CD14-positive monocyte (primary cell): ENCODE results near the gene RILP. TPM values are rescaled to one million over a fixed set of nuclear protein-coding genes. Genes with fewer than 3 reads are reported as not detected.

Experiments used
- DNase-seq, 3 donors: peaks; one replicate each; pipeline ENCODE4 v3.0.0-alpha.2; 2011 to 2022
- H2AFZ ChIP-seq: 2 replicates; pipeline ENCODE4 v1.6.0; 2012; ENCODE audit warnings: mild to moderate bottlenecking, low read depth, low read length, inconsistent platforms; ENCODE audit not compliant: insufficient read depth, poor library complexity, severe bottlenecking
- H3K27ac ChIP-seq, 2 donors: 1 replicate in 1 of 2; 2 replicates in 1 of 2; pipeline ENCODE4 v1.5.1; 2012 to 2013; ENCODE audit warnings: low read length in 2 of 2, control low read depth in 1 of 2, inconsistent platforms in 1 of 2, low read depth in 1 of 2, mild to moderate bottlenecking in 1 of 2
- H3K27me3 ChIP-seq, 2 donors: one replicate each; pipeline versions ENCODE4 v1.6.0 to v1.6.1; 2011 to 2013; ENCODE audit warnings: low read length in 2 of 2; ENCODE audit not compliant: control insufficient read depth in 2 of 2, insufficient read depth in 2 of 2
- H3K36me3 ChIP-seq, 2 donors: replicated peaks in 1 of 2; 1 replicate in 1 of 2; 2 replicates in 1 of 2; pipeline versions ENCODE4 v1.5.1 to v1.6.1; 2012 to 2013; ENCODE audit warnings: low read length in 2 of 2, control low read depth in 1 of 2, inconsistent platforms in 1 of 2, mild to moderate bottlenecking in 1 of 2; ENCODE audit not compliant: insufficient read depth in 2 of 2, control insufficient read depth in 1 of 2
- H3K4me1 ChIP-seq, 2 donors: 1 replicate in 1 of 2; 2 replicates in 1 of 2; pipeline versions ENCODE4 v1.5.1 to v1.6.1; 2012 to 2013; ENCODE audit warnings: low read length in 2 of 2, control low read depth in 1 of 2, inconsistent platforms in 1 of 2, mild to moderate bottlenecking in 1 of 2, moderate library complexity in 1 of 2; ENCODE audit not compliant: insufficient read depth in 2 of 2, control insufficient read depth in 1 of 2
- H3K4me2 ChIP-seq: replicated peaks from 2 replicates; pipeline ENCODE3; 2012; ENCODE audit warnings: low read length, moderate library complexity, mild to moderate bottlenecking; ENCODE audit not compliant: poor library complexity, severe bottlenecking; ENCODE audit errors: extremely low read depth
- H3K4me3 ChIP-seq, 3 experiments: fragments of 200-600 bp in 1 of 3; sonication (generic) in 1 of 3; replicated peaks in 1 of 3; 1 replicate in 2 of 3; 2 replicates in 1 of 3; pipeline ENCODE4 v1.5.1; 2011 to 2013; ENCODE audit warnings: low read length in 3 of 3, mild to moderate bottlenecking in 3 of 3, control low read depth in 2 of 3, low read depth in 2 of 3, inconsistent platforms in 1 of 3, moderate library complexity in 1 of 3
- H3K79me2 ChIP-seq: 2 replicates; pipeline ENCODE4 v1.6.0; 2012; ENCODE audit warnings: mild to moderate bottlenecking, control low read depth, inconsistent platforms, low read length, moderate library complexity; ENCODE audit not compliant: insufficient read depth
- H3K9ac ChIP-seq: 2 replicates; pipeline ENCODE4 v1.6.0; 2017; ENCODE audit warnings: low read length, mild to moderate bottlenecking; ENCODE audit not compliant: insufficient read depth, poor library complexity, severe bottlenecking
- H3K9me3 ChIP-seq, 2 donors: replicated peaks in 1 of 2; 1 replicate in 1 of 2; 2 replicates in 1 of 2; pipeline versions ENCODE4 v1.5.1 to v1.6.1; 2012 to 2013; ENCODE audit warnings: low read length in 2 of 2, control low read depth in 1 of 2; ENCODE audit not compliant: control insufficient read depth in 1 of 2, insufficient read depth in 1 of 2
- H4K20me1 ChIP-seq: 2 replicates; pipeline ENCODE4 v1.6.0; 2012; ENCODE audit warnings: mild to moderate bottlenecking, low read length, control low read depth, moderate library complexity; ENCODE audit not compliant: insufficient read depth
- H3K27ac Mint-ChIP-seq, 7 donors: one replicate each; pipeline ENCODE4 v1.8.0; 2020; ENCODE audit warnings: mild to moderate bottlenecking in 7 of 7, mixed read lengths in 7 of 7, moderate library complexity in 6 of 7, inconsistent platforms in 2 of 7
- H3K27me3 Mint-ChIP-seq, 3 donors: one replicate each; pipeline ENCODE4 v1.8.0; 2021 to 2022; ENCODE audit warnings: low read depth in 3 of 3, mild to moderate bottlenecking in 3 of 3, mixed read lengths in 3 of 3, moderate library complexity in 3 of 3, inconsistent platforms in 1 of 3
- H3K36me3 Mint-ChIP-seq, 2 donors: one replicate each; pipeline ENCODE4 v1.8.0; 2020; ENCODE audit warnings: mixed read lengths in 2 of 2, inconsistent platforms in 1 of 2, mild to moderate bottlenecking in 1 of 2
- H3K4me1 Mint-ChIP-seq: one replicate; pipeline ENCODE4 v1.8.0; 2020; ENCODE audit warnings: mild to moderate bottlenecking, mixed read lengths
- H3K4me3 Mint-ChIP-seq, 2 donors: one replicate each; pipeline ENCODE4 v1.8.0; 2020; ENCODE audit warnings: mild to moderate bottlenecking in 2 of 2, mixed read lengths in 2 of 2, moderate library complexity in 1 of 2
- H3K9me3 Mint-ChIP-seq, 7 donors: one replicate each; pipeline ENCODE4 v1.8.0; 2020 to 2022; ENCODE audit warnings: mixed read lengths in 7 of 7, mild to moderate bottlenecking in 6 of 7, moderate library complexity in 6 of 7, inconsistent platforms in 2 of 7
- CTCF ChIP-seq: fragments of 200-600 bp; IDR thresholded peaks from one replicate; pipeline ENCODE4 v1.8.0; 2022; ENCODE audit warnings: antibody characterized with exemption, mild to moderate bottlenecking
- WGBS: methylation state at CpG from one replicate; pipeline ENCODE4 v1.1.5; 2013; ENCODE audit warnings: missing lambda C conversion rate; ENCODE audit not compliant: insufficient coverage; 5-methylcytosine and 5-hydroxymethylcytosine counted together
- intact Hi-C, 2 donors: fragments of 100-400 bp; cut with micrococcal nuclease; formaldehyde crosslinking; loops; one replicate each; pipeline versions ENCODE4 v1.15.0 to v1.15.1; 2023
- polyA plus RNA-seq, 3 donors: library from polyadenylated mRNA; depleted of rRNA in 1 of 3; unstranded in 2 of 3; stranded (reverse) in 1 of 3; fragments of 300-500 nt in 2 of 3; fragments of >200 nt in 1 of 3; fragmentation: Illumina TruSeq in 2 of 3; gene quantifications; 1 replicate in 2 of 3; 2 replicates in 1 of 3; pipeline ENCODE4 v1.2.3, GENCODE V29; 2012 to 2021

Gene RILP
- polyA plus RNA-seq, 3 donors = 23.8 to 49.5 (median 49.4) TPM

GRCh38 chr17:1683459-1683858 is 33.8 kb upstream of the RILP start:
- Histone ChIP-seq H4K20me1 (peaks cover 58% of the 10 kb centered on the region), H3K36me3 (peaks cover 44 to 51% of the 10 kb centered on the region in 2 donors), H3K4me1 (peaks cover 15 to 18% of the 10 kb centered on the region in 2 donors), H3K79me2 (peaks cover 52% of the 10 kb centered on the region), H3K9me3 (no peaks in the 10 kb centered on the region), H3K27me3 (no peaks in the 10 kb centered on the region), H3K27ac (peak overlapping the region; percentile 79 to 89), H3K4me2 (peak overlapping the region; percentile 95), H2AFZ (no peak overlapping the region), H3K9ac (peak overlapping the region; percentile 93), H3K4me3 (peak overlapping the region; percentile 64 to 99 (median 94))
- intact Hi-C loops = loop anchor here in 1 of 2 donors (5.0 kb wide), 1 partner anchor 34 kb away; no protein-coding TSS in a partner anchor
- Mint-ChIP-seq H3K9me3 (peaks cover 0 to 2% (median 0%) of the 10 kb centered on the region in 7 donors), H3K4me3 (peak overlapping the region; percentile 95 to 96), H3K27me3 (peaks cover 0 to 1% (median 1%) of the 10 kb centered on the region in 3 donors), H3K36me3 (peaks cover 45 to 51% of the 10 kb centered on the region in 2 donors), H3K4me1 (peaks cover 17% of the 10 kb centered on the region), H3K27ac (peak overlapping the region; percentile 89 to 96 (median 94))
- no peak for TF ChIP-seq CTCF
- peak; percentile 18 to 47 (median 43) for DNase-seq
- 17% methylated on average over 1 of the region's 5 CpGs for WGBS

- Histone ChIP-seq H3K9me3 (no peaks in the 10 kb centered on the region), H3K79me2 (peaks cover 21% of the 10 kb centered on the region), H3K9ac (no peak overlapping the region), H3K27ac (no peak overlapping the region), H3K4me3 (no peak overlapping the region), H2AFZ (no peak overlapping the region), H3K4me2 (no peak overlapping the region), H3K36me3 (peaks cover 97 to 99% of the 10 kb centered on the region in 2 donors), H4K20me1 (peaks cover 91% of the 10 kb centered on the region), H3K4me1 (no peaks in the 10 kb centered on the region), H3K27me3 (no peaks in the 10 kb centered on the region)
- WGBS = 98% methylated on average over 12 of the region's 13 CpGs
- Mint-ChIP-seq H3K27ac (peak overlapping the region in 3 of 7 donors; percentile 28 to 57 (median 54)), H3K4me3 (no peak overlapping the region), H3K9me3 (peaks cover 0 to 2% (median 0%) of the 10 kb centered on the region in 7 donors), H3K4me1 (no peaks in the 10 kb centered on the region), H3K36me3 (peaks cover 94 to 98% of the 10 kb centered on the region in 2 donors), H3K27me3 (no peaks in the 10 kb centered on the region)
- no peak for DNase-seq
- no peak for TF ChIP-seq CTCF
- intact Hi-C loops = loop anchor here in 1 of 2 donors (10.0 kb wide), 1 partner anchor 108 kb away; no protein-coding TSS in a partner anchor
Measured at GRCh38 chr17:1676401-1676800, 26.7 kb upstream of the RILP start.
